ENCODE data around the gene LARP1B. TPM values are rescaled to one million over a fixed set of nuclear protein-coding genes. Genes with fewer than 3 reads are reported as not detected.
"Not testable (repeated sequence)": the region's sequence is repeated elsewhere in the genome, so short reads cannot be mapped to it uniquely, and the experiment has no call there.

Gene LARP1B
- total RNA-seq (ENCODE audit: unreplicated experiment), result 9.6 TPM
- long read RNA-seq, result 0 reads

DNA sequence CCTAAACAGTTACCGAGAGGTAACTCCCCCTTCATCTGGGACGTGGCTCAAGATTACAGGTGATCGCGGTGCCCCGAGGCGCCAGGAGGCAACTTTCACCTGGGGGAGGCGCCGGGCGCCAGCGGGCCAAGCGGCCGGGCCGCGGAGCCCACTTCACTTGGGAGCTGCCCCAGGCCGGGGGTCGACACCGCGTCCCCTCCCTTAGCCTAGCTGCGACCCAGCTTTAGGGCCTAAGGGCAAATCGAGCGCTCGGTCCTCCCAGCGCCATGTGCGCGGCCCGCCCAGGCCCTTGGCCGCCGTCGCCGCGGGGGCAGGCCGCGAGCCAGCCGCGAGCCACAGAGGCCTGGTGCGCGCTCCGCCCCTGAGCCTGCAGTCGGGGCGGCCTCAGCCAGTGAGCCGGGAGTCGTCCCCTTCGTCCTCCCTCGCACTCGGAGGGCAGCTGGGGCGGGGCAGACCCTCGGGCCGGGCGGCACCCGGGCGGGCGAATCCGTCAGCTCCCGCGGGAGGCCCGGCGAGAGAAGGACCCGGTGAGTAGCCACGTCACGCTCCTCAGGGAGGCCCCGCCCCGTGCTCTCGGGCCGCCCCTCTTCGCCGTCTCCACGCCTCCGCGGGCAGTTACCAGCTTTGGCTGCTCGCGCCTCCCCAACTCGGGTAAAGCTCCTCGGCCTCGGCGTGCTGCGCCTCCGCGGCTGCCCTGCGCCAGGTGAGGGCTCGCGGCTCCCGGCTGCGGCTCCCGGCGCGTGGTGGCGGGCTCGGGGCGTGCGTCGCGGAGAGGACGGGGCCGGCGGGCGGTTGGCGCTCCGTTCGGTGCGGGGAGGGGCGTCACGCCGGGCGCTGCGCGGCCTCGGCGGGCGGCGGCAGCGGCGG, at the start of gene LARP1B:
LARP1B (plus strand) TSS at position 614 of the 867 bp plus-strand sequence. CDS start 13,640 bp downstream, outside the sequence.
- Mint-ChIP-seq H3K4me3 (ENCODE audit: unreplicated experiment) (peak within 1 kb of the TSS; percentile 92), H3K27ac (ENCODE audit: unreplicated experiment) (peak within 1 kb of the TSS; percentile 87), H3K9me3 (ENCODE audit: unreplicated experiment) (no peaks in the 10 kb centered on the region), H3K4me1 (ENCODE audit: unreplicated experiment) (peaks cover 4% of the 10 kb centered on the region), H3K27me3 (ENCODE audit: unreplicated experiment) (peaks cover 2% of the 10 kb centered on the region), H3K36me3 (ENCODE audit: low read depth, unreplicated experiment) (no peaks in the 10 kb centered on the region)
- TF ChIP-seq, protein P1, sequence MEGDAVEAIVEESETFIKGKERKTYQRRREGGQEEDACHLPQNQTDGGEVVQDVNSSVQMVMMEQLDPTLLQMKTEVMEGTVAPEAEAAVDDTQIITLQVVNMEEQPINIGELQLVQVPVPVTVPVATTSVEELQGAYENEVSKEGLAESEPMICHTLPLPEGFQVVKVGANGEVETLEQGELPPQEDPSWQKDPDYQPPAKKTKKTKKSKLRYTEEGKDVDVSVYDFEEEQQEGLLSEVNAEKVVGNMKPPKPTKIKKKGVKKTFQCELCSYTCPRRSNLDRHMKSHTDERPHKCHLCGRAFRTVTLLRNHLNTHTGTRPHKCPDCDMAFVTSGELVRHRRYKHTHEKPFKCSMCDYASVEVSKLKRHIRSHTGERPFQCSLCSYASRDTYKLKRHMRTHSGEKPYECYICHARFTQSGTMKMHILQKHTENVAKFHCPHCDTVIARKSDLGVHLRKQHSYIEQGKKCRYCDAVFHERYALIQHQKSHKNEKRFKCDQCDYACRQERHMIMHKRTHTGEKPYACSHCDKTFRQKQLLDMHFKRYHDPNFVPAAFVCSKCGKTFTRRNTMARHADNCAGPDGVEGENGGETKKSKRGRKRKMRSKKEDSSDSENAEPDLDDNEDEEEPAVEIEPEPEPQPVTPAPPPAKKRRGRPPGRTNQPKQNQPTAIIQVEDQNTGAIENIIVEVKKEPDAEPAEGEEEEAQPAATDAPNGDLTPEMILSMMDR (IDR thresholded peaks at IDR 0.05; ENCODE audit: unreplicated experiment), result no peak
- peak; percentile 94 for DNase-seq (ENCODE audit: low spot score)

DNA sequence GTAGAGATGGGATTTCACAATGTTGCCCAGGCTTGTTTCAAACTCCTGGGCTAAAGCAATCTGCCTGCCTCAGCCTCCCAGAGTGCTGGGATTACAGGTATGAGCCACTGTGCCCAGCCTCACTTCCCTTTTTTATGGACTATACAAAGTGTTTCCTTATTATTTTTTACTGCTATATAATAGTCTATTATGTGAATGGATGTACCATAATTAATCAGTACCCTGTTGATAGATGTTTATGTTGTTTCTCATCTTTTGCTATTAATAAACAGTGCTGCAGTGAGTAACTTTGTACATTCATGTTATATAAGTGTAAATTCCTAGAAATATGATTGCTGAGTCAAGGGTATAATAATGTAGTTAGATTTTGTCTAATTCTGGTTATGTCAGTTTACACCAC, 35.8 kb upstream of the LARP1B start:
- Mint-ChIP-seq H3K27me3 (ENCODE audit: unreplicated experiment) (no peaks in the 10 kb centered on the region), H3K4me1 (ENCODE audit: unreplicated experiment) (no peaks in the 10 kb centered on the region), H3K27ac (ENCODE audit: unreplicated experiment) (no peak overlapping the region), H3K36me3 (ENCODE audit: low read depth, unreplicated experiment) (peaks cover 13% of the 10 kb centered on the region), H3K4me3 (ENCODE audit: unreplicated experiment) (no peak overlapping the region), H3K9me3 (ENCODE audit: unreplicated experiment) (no peaks in the 10 kb centered on the region)
- TF ChIP-seq, protein P1 (IDR thresholded peaks at IDR 0.05; ENCODE audit: unreplicated experiment), result no peak
- no peak for DNase-seq (ENCODE audit: low spot score)

DNA sequence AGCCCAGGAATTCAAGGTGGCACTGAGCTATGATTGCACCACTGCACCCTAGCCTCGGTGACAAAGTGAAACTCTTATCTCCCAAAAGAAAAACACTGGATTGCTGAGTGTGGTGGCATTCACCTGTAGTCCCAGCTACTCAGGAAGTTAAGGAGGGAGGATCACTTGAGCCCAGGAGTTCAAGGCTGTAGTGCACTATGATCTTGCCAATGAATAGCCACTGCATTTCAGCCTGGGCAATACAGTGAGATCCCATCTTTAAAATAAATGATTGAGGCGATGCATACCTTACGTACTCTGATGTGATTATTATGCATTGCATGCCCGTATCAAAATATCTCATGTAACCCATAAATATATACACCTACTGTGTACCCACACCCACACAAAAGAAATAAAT, 31.2 kb upstream of the LARP1B start:
- TF ChIP-seq, protein P1 (IDR thresholded peaks at IDR 0.05; ENCODE audit: unreplicated experiment), result no peak
- no peak overlapping the region for H3K4me3 Mint-ChIP-seq (ENCODE audit: unreplicated experiment)
- peaks cover 3% of the 10 kb centered on the region for H3K36me3 Mint-ChIP-seq (ENCODE audit: low read depth, unreplicated experiment)
- no peaks in the 10 kb centered on the region for H3K9me3 Mint-ChIP-seq (ENCODE audit: unreplicated experiment)
- no peaks in the 10 kb centered on the region for H3K27me3 Mint-ChIP-seq (ENCODE audit: unreplicated experiment)
- DNase-seq (ENCODE audit: low spot score), result no peak
- no peaks in the 10 kb centered on the region for H3K4me1 Mint-ChIP-seq (ENCODE audit: unreplicated experiment)
- H3K27ac Mint-ChIP-seq (ENCODE audit: unreplicated experiment), result no peak overlapping the region

DNA sequence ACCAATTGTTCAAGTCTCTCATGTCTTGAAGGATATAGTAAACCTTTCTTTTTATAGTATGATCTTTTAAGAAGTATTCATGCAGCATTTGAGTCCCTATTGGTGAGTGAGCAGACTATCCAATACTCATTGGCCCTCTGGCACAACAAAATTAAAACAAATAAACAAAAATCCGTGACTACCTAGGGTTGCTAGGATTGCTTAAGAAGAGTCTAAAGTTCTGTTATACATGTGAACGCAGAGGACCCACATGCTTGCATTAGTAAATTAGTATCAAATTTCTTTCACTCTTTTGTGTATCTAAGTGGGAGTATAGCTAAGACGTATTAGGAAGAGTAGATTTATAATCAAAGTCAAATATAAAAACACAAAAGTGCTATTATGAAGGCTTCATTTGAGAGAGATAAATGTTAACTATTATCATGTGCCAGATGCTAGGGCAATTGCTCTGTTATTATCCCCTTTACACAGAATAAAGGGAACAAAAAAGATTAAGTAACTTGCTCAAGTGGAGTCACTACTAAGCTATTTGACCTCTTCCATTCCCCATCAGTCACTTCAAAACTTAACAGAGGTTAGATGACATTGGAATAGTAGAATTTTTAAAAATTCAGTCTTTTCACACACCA, 29.2 kb upstream of the LARP1B start:
- no peak for DNase-seq (ENCODE audit: low spot score)
- no peak overlapping the region for H3K27ac Mint-ChIP-seq (ENCODE audit: unreplicated experiment)
- no peak overlapping the region for H3K4me3 Mint-ChIP-seq (ENCODE audit: unreplicated experiment)
- H3K36me3 Mint-ChIP-seq (ENCODE audit: low read depth, unreplicated experiment), result peaks cover 3% of the 10 kb centered on the region
- H3K27me3 Mint-ChIP-seq (ENCODE audit: unreplicated experiment), result no peaks in the 10 kb centered on the region
- TF ChIP-seq, protein P1 (IDR thresholded peaks at IDR 0.05; ENCODE audit: unreplicated experiment), result no peak
- H3K4me1 Mint-ChIP-seq (ENCODE audit: unreplicated experiment), result no peaks in the 10 kb centered on the region
- no peaks in the 10 kb centered on the region for H3K9me3 Mint-ChIP-seq (ENCODE audit: unreplicated experiment)

DNA sequence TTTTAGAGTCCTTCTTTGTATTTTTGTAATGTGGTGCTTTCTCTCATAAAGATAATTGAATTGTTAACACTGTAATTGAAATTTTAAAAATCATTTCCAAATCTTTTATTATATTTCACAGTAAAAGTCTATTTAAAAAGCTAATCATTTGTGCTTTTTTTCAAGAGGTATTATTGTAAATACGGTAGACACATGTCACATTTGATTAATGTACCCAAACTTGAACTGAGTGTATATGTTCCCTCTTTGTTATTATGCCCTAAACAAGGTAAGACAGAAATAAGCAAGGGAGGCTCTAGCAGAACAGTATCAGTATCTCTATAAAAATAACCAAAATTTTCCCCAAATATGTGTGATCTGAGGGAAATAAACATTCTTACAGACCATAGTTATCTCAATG, 21.5 kb upstream of the LARP1B start:
- Mint-ChIP-seq H3K27me3 (ENCODE audit: unreplicated experiment) (no peaks in the 10 kb centered on the region), H3K4me1 (ENCODE audit: unreplicated experiment) (no peaks in the 10 kb centered on the region), H3K4me3 (ENCODE audit: unreplicated experiment) (no peak overlapping the region), H3K9me3 (ENCODE audit: unreplicated experiment) (no peaks in the 10 kb centered on the region), H3K27ac (ENCODE audit: unreplicated experiment) (no peak overlapping the region), H3K36me3 (ENCODE audit: low read depth, unreplicated experiment) (no peaks in the 10 kb centered on the region)
- DNase-seq (ENCODE audit: low spot score), result no peak
- TF ChIP-seq, protein P1 (IDR thresholded peaks at IDR 0.05; ENCODE audit: unreplicated experiment), result no peak

DNA sequence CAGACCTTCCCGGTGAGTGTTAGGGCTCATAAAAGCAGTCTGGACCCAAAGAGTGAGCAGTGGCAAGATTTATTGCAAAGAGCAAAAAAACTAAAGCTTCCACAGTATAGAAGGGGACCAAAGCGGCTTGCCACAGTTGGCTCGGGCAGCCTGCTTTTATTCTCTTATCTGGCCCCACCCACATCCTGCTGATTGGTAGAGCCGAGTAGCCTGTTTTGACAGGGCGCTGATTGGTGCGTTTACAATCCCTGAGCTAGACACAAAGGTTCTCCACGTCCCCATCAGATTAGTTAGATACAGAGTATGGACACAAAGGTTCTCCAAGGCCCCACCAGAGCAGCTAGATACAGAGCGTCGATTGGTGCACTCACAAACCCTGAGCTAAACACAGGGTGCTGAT, 14.1 kb upstream of the LARP1B start:
- H3K4me1 Mint-ChIP-seq (ENCODE audit: unreplicated experiment); DNase-seq (ENCODE audit: low spot score); H3K27me3 Mint-ChIP-seq (ENCODE audit: unreplicated experiment); H3K4me3 Mint-ChIP-seq (ENCODE audit: unreplicated experiment); H3K9me3 Mint-ChIP-seq (ENCODE audit: unreplicated experiment); H3K36me3 Mint-ChIP-seq (ENCODE audit: low read depth, unreplicated experiment); H3K27ac Mint-ChIP-seq (ENCODE audit: unreplicated experiment): not testable (repeated sequence)

DNA sequence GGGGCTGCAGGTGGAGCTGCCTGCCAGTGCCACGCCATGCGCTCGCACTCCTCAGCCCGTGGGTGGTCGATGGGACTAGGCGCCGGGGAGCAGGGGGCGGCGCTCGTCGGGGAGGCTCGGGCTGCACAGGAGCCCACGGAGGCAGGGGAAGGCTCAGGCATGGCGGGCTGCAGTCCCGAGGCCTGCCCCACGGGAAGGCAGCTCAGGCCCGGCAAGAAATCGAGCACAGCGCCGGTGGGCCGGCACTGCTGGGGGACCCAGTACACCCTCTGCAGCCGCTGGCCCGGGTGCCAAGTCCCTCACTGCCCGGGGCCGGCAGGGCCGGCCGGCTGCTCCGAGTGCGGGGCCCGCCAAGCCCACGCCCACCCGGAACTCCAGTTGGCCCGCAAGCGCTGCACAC, 13.6 kb upstream of the LARP1B start:
- not testable (repeated sequence) for H3K9me3 Mint-ChIP-seq (ENCODE audit: unreplicated experiment); H3K36me3 Mint-ChIP-seq (ENCODE audit: low read depth, unreplicated experiment); DNase-seq (ENCODE audit: low spot score); H3K4me3 Mint-ChIP-seq (ENCODE audit: unreplicated experiment); H3K4me1 Mint-ChIP-seq (ENCODE audit: unreplicated experiment); H3K27me3 Mint-ChIP-seq (ENCODE audit: unreplicated experiment); H3K27ac Mint-ChIP-seq (ENCODE audit: unreplicated experiment)
